Measurements from ENCODE around the gene USP40.

USP40 gene

GRCh38 chr2:233471291-233472035, 95.1 kb downstream of the USP40 start:
- no peak overlapping the region for H3K4me3 ChIP-seq (ENCODE audit: low read depth in 1 of 2, low read length in 1 of 2)
- no peak overlapping the region for H3K27ac ChIP-seq
- H3K4me1 ChIP-seq (ENCODE audit: control insufficient read depth in 1 of 2, insufficient read depth in 1 of 2, low read depth in 1 of 2, low read length in 1 of 2), result no peaks in the 10 kb centered on the region
- no peaks in the 10 kb centered on the region for H3K27me3 ChIP-seq
- TF ChIP-seq CTCF (IDR thresholded peaks at IDR 0.05), result no peak
- peaks cover 77% of the 10 kb centered on the region for H3K36me3 ChIP-seq
- H3K9me3 ChIP-seq, result no peaks in the 10 kb centered on the region

GRCh38 chr2:233470839-233471238, 95.7 kb downstream of the USP40 start:
- no peak overlapping the region for H3K4me3 ChIP-seq (ENCODE audit: low read depth in 1 of 2, low read length in 1 of 2)
- H3K9me3 ChIP-seq, result no peaks in the 10 kb centered on the region
- TF ChIP-seq CTCF (IDR thresholded peaks at IDR 0.05), result no peak
- no peak overlapping the region for H3K27ac ChIP-seq
- no peaks in the 10 kb centered on the region for H3K4me1 ChIP-seq (ENCODE audit: control insufficient read depth in 1 of 2, insufficient read depth in 1 of 2, low read depth in 1 of 2, low read length in 1 of 2)
- H3K36me3 ChIP-seq, result peaks cover 83% of the 10 kb centered on the region
- H3K27me3 ChIP-seq, result no peaks in the 10 kb centered on the region

GRCh38 chr2:233470011-233470687, 96.4 kb downstream of the USP40 start:
- Histone ChIP-seq H3K9me3 (no peaks in the 10 kb centered on the region), H3K27me3 (no peaks in the 10 kb centered on the region), H3K27ac (no peak overlapping the region), H3K4me3 (ENCODE audit: low read depth in 1 of 2, low read length in 1 of 2) (no peak overlapping the region), H3K4me1 (ENCODE audit: control insufficient read depth in 1 of 2, insufficient read depth in 1 of 2, low read depth in 1 of 2, low read length in 1 of 2) (no peaks in the 10 kb centered on the region), H3K36me3 (peaks cover 90% of the 10 kb centered on the region)
- no peak for TF ChIP-seq CTCF (IDR thresholded peaks at IDR 0.05)

- H3K4me3 ChIP-seq (ENCODE audit: low read depth in 1 of 2, low read length in 1 of 2), result no peak overlapping the region
- H3K27ac ChIP-seq, result no peak overlapping the region
- H3K27me3 ChIP-seq, result no peaks in the 10 kb centered on the region
- no peaks in the 10 kb centered on the region for H3K4me1 ChIP-seq (ENCODE audit: control insufficient read depth in 1 of 2, insufficient read depth in 1 of 2, low read depth in 1 of 2, low read length in 1 of 2)
- TF ChIP-seq CTCF (IDR thresholded peaks at IDR 0.05), result no peak
- H3K9me3 ChIP-seq, result no peaks in the 10 kb centered on the region
- H3K36me3 ChIP-seq, result peaks cover 97% of the 10 kb centered on the region
Measured at GRCh38 chr2:233469261-233470010, 97.1 kb downstream of the USP40 start.

GRCh38 chr2:233468741-233469110, 97.9 kb downstream of the USP40 start:
- no peak overlapping the region for H3K27ac ChIP-seq
- H3K9me3 ChIP-seq, result no peaks in the 10 kb centered on the region
- no peak overlapping the region for H3K4me3 ChIP-seq (ENCODE audit: low read depth in 1 of 2, low read length in 1 of 2)
- H3K27me3 ChIP-seq, result no peaks in the 10 kb centered on the region
- TF ChIP-seq CTCF (IDR thresholded peaks at IDR 0.05), result no peak
- peaks cover 100% of the 10 kb centered on the region for H3K36me3 ChIP-seq
- H3K4me1 ChIP-seq (ENCODE audit: control insufficient read depth in 1 of 2, insufficient read depth in 1 of 2, low read depth in 1 of 2, low read length in 1 of 2), result no peaks in the 10 kb centered on the region

Data from neutrophil (primary cell).